ENCODE results near the gene FGGY. TPM values are rescaled to one million over a fixed set of nuclear protein-coding genes. Genes with fewer than 3 reads are reported as not detected.

The FGGY gene
- total RNA-seq, 1 donor from 2014 or later = 32.5 TPM

GRCh38 chr1:59672851-59673572, 376.1 kb downstream of the FGGY start:
- TF ChIP-seq EZH2 (IDR thresholded peaks at IDR 0.05) = no peak
- no peak for TF ChIP-seq EZH2phosphoT487 (IDR thresholded peaks at IDR 0.05)
- TF ChIP-seq CTCF (IDR thresholded peaks at IDR 0.05) = no peak
- no peak overlapping the region for H3K4me2 ChIP-seq
- H3K27ac Mint-ChIP-seq = peak overlapping the region; percentile 65
- no peaks in the 10 kb centered on the region for H3K27me3 ChIP-seq
- H3K27ac ChIP-seq = no peak overlapping the region
- H3K27me3 Mint-ChIP-seq (ENCODE audit: insufficient read depth, low read depth) = peaks cover 19% of the 10 kb centered on the region
- peaks cover 36% of the 10 kb centered on the region for H3F3A ChIP-seq (ENCODE audit: low read depth)
- no peak overlapping the region for H2AFZ ChIP-seq (replicated peaks)
- H3K4me3 ChIP-seq = no peak overlapping the region
- H3K9me3 Mint-ChIP-seq = no peaks in the 10 kb centered on the region
- no peaks in the 10 kb centered on the region for H3K36me3 ChIP-seq
- no peaks in the 10 kb centered on the region for H4K20me1 ChIP-seq (ENCODE audit: low read depth)
- no peak for DNase-seq (ENCODE audit: low spot score)
- H3K36me3 Mint-ChIP-seq = no peaks in the 10 kb centered on the region
- no peak overlapping the region for H3K9ac ChIP-seq
- peaks cover 55% of the 10 kb centered on the region for H3K4me1 ChIP-seq
- peaks cover 59% of the 10 kb centered on the region for H3K4me1 Mint-ChIP-seq
- H3K4me3 Mint-ChIP-seq = no peak overlapping the region
- H3K9me3 ChIP-seq (ENCODE audit: low read depth) = no peaks in the 10 kb centered on the region
- H3K79me2 ChIP-seq (ENCODE audit: low read depth) = no peaks in the 10 kb centered on the region

- TF ChIP-seq EZH2phosphoT487 (IDR thresholded peaks at IDR 0.05) = no peak
- peak overlapping the region; percentile 16 for H3K27ac Mint-ChIP-seq
- Histone ChIP-seq H3K9ac (no peak overlapping the region), H4K20me1 (ENCODE audit: low read depth) (no peaks in the 10 kb centered on the region), H3K4me1 (peaks cover 63% of the 10 kb centered on the region), H3K9me3 (ENCODE audit: low read depth) (no peaks in the 10 kb centered on the region), H3K27ac (no peak overlapping the region), H3K79me2 (ENCODE audit: low read depth) (no peaks in the 10 kb centered on the region), H2AFZ (replicated peaks) (no peak overlapping the region), H3F3A (ENCODE audit: low read depth) (peaks cover 42% of the 10 kb centered on the region), H3K36me3 (no peaks in the 10 kb centered on the region), H3K27me3 (no peaks in the 10 kb centered on the region), H3K4me3 (no peak overlapping the region), H3K4me2 (no peak overlapping the region)
- no peak for DNase-seq (ENCODE audit: low spot score)
- no peak overlapping the region for H3K4me3 Mint-ChIP-seq
- no peaks in the 10 kb centered on the region for H3K9me3 Mint-ChIP-seq
- H3K36me3 Mint-ChIP-seq = no peaks in the 10 kb centered on the region
- peaks cover 64% of the 10 kb centered on the region for H3K4me1 Mint-ChIP-seq
- peaks cover 19% of the 10 kb centered on the region for H3K27me3 Mint-ChIP-seq (ENCODE audit: insufficient read depth, low read depth)
Observed at GRCh38 chr1:59673573-59674450, 376.9 kb downstream of the FGGY start.

GRCh38 chr1:59674595-59674994, 377.7 kb downstream of the FGGY start:
- peaks cover 66% of the 10 kb centered on the region for H3K4me1 ChIP-seq
- H3K9me3 ChIP-seq (ENCODE audit: low read depth) = no peaks in the 10 kb centered on the region
- peaks cover 41% of the 10 kb centered on the region for H3F3A ChIP-seq (ENCODE audit: low read depth)
- H3K27me3 ChIP-seq = no peaks in the 10 kb centered on the region
- H3K4me2 ChIP-seq = no peak overlapping the region
- H3K79me2 ChIP-seq (ENCODE audit: low read depth) = no peaks in the 10 kb centered on the region
- Mint-ChIP-seq H3K9me3 (no peaks in the 10 kb centered on the region), H3K36me3 (no peaks in the 10 kb centered on the region), H3K27ac (peak overlapping the region; percentile 16), H3K4me1 (peaks cover 63% of the 10 kb centered on the region), H3K27me3 (ENCODE audit: insufficient read depth, low read depth) (peaks cover 19% of the 10 kb centered on the region), H3K4me3 (no peak overlapping the region)
- no peak overlapping the region for H2AFZ ChIP-seq (replicated peaks)
- H3K9ac ChIP-seq = no peak overlapping the region
- H3K4me3 ChIP-seq = no peak overlapping the region
- H3K27ac ChIP-seq = no peak overlapping the region
- H3K36me3 ChIP-seq = no peaks in the 10 kb centered on the region
- no peak for DNase-seq (ENCODE audit: low spot score)
- no peaks in the 10 kb centered on the region for H4K20me1 ChIP-seq (ENCODE audit: low read depth)
- no peak for TF ChIP-seq CTCF (IDR thresholded peaks at IDR 0.05)
- no peak for TF ChIP-seq EZH2phosphoT487 (IDR thresholded peaks at IDR 0.05)
- no peak for TF ChIP-seq EZH2 (IDR thresholded peaks at IDR 0.05)

Measured in neural progenitor cell (in vitro differentiated cells).